ENCODE measurements around the gene KCNQ1OT1.

KCNQ1OT1 gene

GRCh38 chr11:2665526-2666400, 34.0 kb downstream of the KCNQ1OT1 start:
- no peak for DNase-seq

- no peak for DNase-seq
Measured at GRCh38 chr11:2664791-2665525, 34.8 kb downstream of the KCNQ1OT1 start.

- DNase-seq: no peak
Measured at GRCh38 chr11:2664376-2664775, 35.4 kb downstream of the KCNQ1OT1 start.

- DNase-seq: no peak
Measured at GRCh38 chr11:2663915-2664314, 35.9 kb downstream of the KCNQ1OT1 start.

- no peak for DNase-seq
Measured at GRCh38 chr11:2663506-2663905, 36.3 kb downstream of the KCNQ1OT1 start.

- no peak for DNase-seq
Measured at GRCh38 chr11:2662430-2663299, 37.1 kb downstream of the KCNQ1OT1 start.

- no peak for DNase-seq
Measured at GRCh38 chr11:2662024-2662312, 37.8 kb downstream of the KCNQ1OT1 start.

- DNase-seq: no peak
Measured at GRCh38 chr11:2661173-2662023, 38.4 kb downstream of the KCNQ1OT1 start.

GRCh38 chr11:2660357-2660939, 39.3 kb downstream of the KCNQ1OT1 start:
- no peak for DNase-seq

- no peak for DNase-seq
Measured at GRCh38 chr11:2657697-2658284, 42.0 kb downstream of the KCNQ1OT1 start.

GRCh38 chr11:2656859-2657258, 42.9 kb downstream of the KCNQ1OT1 start:
- no peak for DNase-seq

GRCh38 chr11:2655834-2656622, 43.8 kb downstream of the KCNQ1OT1 start:
- no peak for DNase-seq

GRCh38 chr11:2655016-2655719, 44.6 kb downstream of the KCNQ1OT1 start:
- no peak for DNase-seq

GRCh38 chr11:2653930-2654739, 45.7 kb downstream of the KCNQ1OT1 start:
- no peak for DNase-seq

- no peak for DNase-seq
Measured at GRCh38 chr11:2653198-2653551, 46.6 kb downstream of the KCNQ1OT1 start.

- no peak for DNase-seq
Measured at GRCh38 chr11:2652333-2653197, 47.2 kb downstream of the KCNQ1OT1 start.

- DNase-seq: no peak
Measured at GRCh38 chr11:2651826-2652271, 47.9 kb downstream of the KCNQ1OT1 start.

GRCh38 chr11:2651054-2651617, 48.7 kb downstream of the KCNQ1OT1 start:
- no peak for DNase-seq
